T-helper 17 cell (primary cell): Measurements from ENCODE around the gene BAG1. TPM values are rescaled to one million over a fixed set of nuclear protein-coding genes. Genes with fewer than 3 reads are reported as not detected.

Experiments used
- ATAC-seq: fragments of 150-1000 bp; cut with Tn5 transposase; 2 replicates; pipeline ENCODE4 v1.10.0; 2021; ENCODE audit warnings: mild to moderate bottlenecking, moderate library complexity
- DNase-seq, 3 donors: peaks; one replicate each; pipeline versions ENCODE4 v3.0.0 to v3.0.0-alpha.2; 2020 to 2021
- H3K9me3 ChIP-seq: one replicate; pipeline ENCODE4 v1.7.0; 2013; ENCODE audit warnings: low read length, mild to moderate bottlenecking; ENCODE audit not compliant: control insufficient read depth, poor library complexity, severe bottlenecking
- H3K27ac Mint-ChIP-seq: one replicate; pipeline ENCODE4 v1.8.0; 2022; ENCODE audit warnings: mild to moderate bottlenecking, moderate library complexity, mixed read lengths
- H3K27me3 Mint-ChIP-seq: one replicate; pipeline ENCODE4 v1.8.0; 2022; ENCODE audit warnings: mixed read lengths
- H3K36me3 Mint-ChIP-seq: one replicate; pipeline ENCODE4 v1.8.0; 2022; ENCODE audit warnings: low read depth, mixed read lengths
- H3K4me1 Mint-ChIP-seq: one replicate; pipeline ENCODE4 v1.8.0; 2022; ENCODE audit warnings: mild to moderate bottlenecking, mixed read lengths
- H3K4me3 Mint-ChIP-seq: one replicate; pipeline ENCODE4 v1.8.0; 2022; ENCODE audit warnings: mild to moderate bottlenecking, moderate library complexity, mixed read lengths
- total RNA-seq, 4 donors: library from RNA in 2 of 4; stranded (reverse) in 2 of 4; gene quantifications; one replicate each; pipeline ENCODE4 v1.2.3 and lab custom pipeline; 2022 to 2026

Gene BAG1
- total RNA-seq, 2 donors from 2014 or later = 51.6 to 62.5 TPM

DNA sequence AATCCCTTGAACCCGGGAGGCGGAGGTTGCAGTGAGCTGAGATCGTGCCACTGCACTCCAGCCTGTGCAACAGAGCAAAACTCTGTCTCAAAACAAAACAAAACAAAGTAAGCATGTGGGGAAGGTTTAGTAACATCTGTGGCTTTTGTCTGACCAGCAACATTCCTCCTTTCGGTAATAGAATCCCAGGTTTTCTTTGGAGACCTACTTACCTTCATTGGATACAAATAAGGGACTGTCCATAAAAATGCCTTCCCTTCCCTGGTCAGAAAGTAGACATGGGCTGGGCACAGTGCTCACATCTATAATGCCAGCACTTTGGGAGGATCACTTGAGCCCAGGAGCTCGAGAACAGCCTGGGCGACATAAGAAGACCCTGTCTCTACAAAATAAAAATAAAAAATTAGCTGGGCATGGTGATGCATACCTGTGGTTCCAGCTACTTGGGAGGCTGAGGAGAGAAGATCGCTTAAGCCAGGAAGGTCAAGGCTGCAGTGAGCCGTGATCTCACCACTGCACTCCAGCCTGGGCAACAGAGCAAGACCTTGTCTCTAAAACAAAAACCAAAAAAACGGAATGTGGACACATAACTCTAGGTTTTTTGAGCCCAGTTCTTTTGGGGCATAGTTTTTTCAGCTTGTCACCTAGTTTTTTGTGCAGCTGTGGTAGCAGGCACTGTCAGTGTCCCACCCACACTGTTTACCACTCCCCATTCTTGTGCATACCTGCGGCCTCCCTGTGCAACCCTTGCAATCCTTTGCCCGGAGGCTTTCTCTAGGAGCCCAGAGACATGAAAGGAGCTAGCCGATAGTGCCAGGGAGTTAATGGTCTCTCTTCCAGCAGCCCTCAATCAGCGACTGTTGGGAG lies 33.5 kb downstream of the BAG1 start:
- no peak overlapping the region for H3K27ac Mint-ChIP-seq
- H3K36me3 Mint-ChIP-seq = peaks cover 5% of the 10 kb centered on the region
- H3K4me3 Mint-ChIP-seq = no peak overlapping the region
- peaks cover 2% of the 10 kb centered on the region for H3K4me1 Mint-ChIP-seq
- H3K9me3 ChIP-seq = no peaks in the 10 kb centered on the region
- ATAC-seq = no peak
- no peak for DNase-seq
- H3K27me3 Mint-ChIP-seq = peaks cover 18% of the 10 kb centered on the region

DNA sequence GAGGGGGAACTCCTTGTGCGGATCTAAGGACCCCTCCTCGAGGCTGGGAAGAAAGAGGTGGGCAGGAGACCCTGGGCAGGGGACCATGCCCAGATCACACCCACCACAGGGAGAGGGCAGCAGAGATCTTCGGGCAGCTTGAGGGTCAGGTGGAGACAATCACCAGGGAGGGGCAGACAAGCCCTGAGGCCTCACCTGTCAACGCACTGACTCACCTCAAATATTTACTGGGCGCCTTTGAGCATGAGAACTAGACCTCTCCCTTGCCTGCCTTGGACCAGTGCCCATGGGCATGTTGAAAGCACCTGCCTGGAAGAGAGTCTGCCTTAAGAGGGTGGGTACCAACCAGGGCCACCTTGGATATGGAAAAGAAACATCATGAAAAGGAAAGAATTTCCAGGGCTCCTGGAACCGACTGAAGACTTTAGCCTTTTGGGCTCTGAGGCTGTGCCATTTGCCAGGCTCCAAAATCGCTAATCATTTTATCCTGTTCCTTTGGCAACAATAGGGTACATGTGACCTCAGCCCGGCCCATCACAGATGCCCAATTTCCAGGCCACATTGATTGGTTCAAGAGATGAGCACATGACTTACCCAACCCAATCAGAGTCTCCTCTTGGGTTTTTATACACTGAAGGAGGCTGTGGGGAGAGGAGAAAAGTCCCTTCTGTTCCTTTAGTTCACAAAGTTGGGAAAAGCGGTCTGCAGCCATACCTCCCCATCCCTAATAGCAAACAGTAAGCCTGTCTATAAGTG lies 35.0 kb downstream of the BAG1 start:
- ATAC-seq (no peak), DNase-seq (no peak)
- Mint-ChIP-seq H3K4me3 (no peak overlapping the region), H3K27me3 (peaks cover 12% of the 10 kb centered on the region), H3K36me3 (no peaks in the 10 kb centered on the region), H3K4me1 (peaks cover 10% of the 10 kb centered on the region), H3K27ac (no peak overlapping the region)
- H3K9me3 ChIP-seq = no peaks in the 10 kb centered on the region

- H3K36me3 Mint-ChIP-seq = no peaks in the 10 kb centered on the region
- H3K4me1 Mint-ChIP-seq = peaks cover 10% of the 10 kb centered on the region
- ATAC-seq (no peak), DNase-seq (no peak)
- H3K9me3 ChIP-seq = no peaks in the 10 kb centered on the region
- H3K27me3 Mint-ChIP-seq = peaks cover 12% of the 10 kb centered on the region
- no peak overlapping the region for H3K27ac Mint-ChIP-seq
- no peak overlapping the region for H3K4me3 Mint-ChIP-seq
These were observed 35.9 kb downstream of the BAG1 start for GRCh38 chr9:33228606-33229005.

GRCh38 chr9:33227741-33228140 lies 36.8 kb downstream of the BAG1 start:
- H3K9me3 ChIP-seq = no peaks in the 10 kb centered on the region
- Mint-ChIP-seq H3K27ac (no peak overlapping the region), H3K4me3 (no peak overlapping the region), H3K27me3 (peaks cover 13% of the 10 kb centered on the region), H3K36me3 (no peaks in the 10 kb centered on the region), H3K4me1 (peaks cover 10% of the 10 kb centered on the region)
- ATAC-seq = no peak
- no peak for DNase-seq

DNA sequence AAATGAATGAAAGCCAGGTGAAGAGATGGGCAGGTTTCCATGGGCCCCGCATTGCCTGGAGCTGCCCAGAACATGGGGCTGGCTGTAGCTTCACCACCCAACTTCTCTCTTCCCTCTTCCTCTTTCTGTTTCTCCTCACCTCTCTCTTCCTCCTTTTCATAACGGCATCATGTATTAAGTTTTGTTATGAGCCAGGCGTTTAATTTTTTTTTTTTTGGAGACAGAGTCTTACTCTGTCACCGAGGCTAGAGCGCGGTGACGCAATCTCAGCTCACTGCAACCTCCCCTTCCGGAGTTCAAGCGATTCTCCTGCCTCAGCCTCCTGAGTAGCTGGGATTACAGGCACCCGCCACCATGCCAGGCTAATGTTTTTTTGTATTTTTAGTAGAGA lies 37.5 kb downstream of the BAG1 start:
- Mint-ChIP-seq H3K27me3 (peaks cover 9% of the 10 kb centered on the region), H3K4me1 (peaks cover 10% of the 10 kb centered on the region), H3K27ac (no peak overlapping the region), H3K4me3 (no peak overlapping the region), H3K36me3 (no peaks in the 10 kb centered on the region)
- no peaks in the 10 kb centered on the region for H3K9me3 ChIP-seq
- no peak for DNase-seq
- ATAC-seq = peak; percentile 57

GRCh38 chr9:33225319-33226147 lies 39.0 kb downstream of the BAG1 start:
- Mint-ChIP-seq H3K36me3 (no peaks in the 10 kb centered on the region), H3K4me1 (peaks cover 15% of the 10 kb centered on the region), H3K4me3 (no peak overlapping the region), H3K27ac (peak overlapping the region; percentile 27), H3K27me3 (peaks cover 5% of the 10 kb centered on the region)
- peak; percentile 32 to 59 (median 38) for DNase-seq
- H3K9me3 ChIP-seq = no peaks in the 10 kb centered on the region
- ATAC-seq = peak; percentile 70

GRCh38 chr9:33223696-33224095 lies 40.8 kb downstream of the BAG1 start:
- H3K27me3 Mint-ChIP-seq = peaks cover 5% of the 10 kb centered on the region
- H3K27ac Mint-ChIP-seq = no peak overlapping the region
- H3K4me3 Mint-ChIP-seq = no peak overlapping the region
- no peaks in the 10 kb centered on the region for H3K9me3 ChIP-seq
- no peak for DNase-seq
- H3K4me1 Mint-ChIP-seq = peaks cover 15% of the 10 kb centered on the region
- no peaks in the 10 kb centered on the region for H3K36me3 Mint-ChIP-seq
- no peak for ATAC-seq

- Mint-ChIP-seq H3K27me3 (peaks cover 9% of the 10 kb centered on the region), H3K4me1 (peaks cover 13% of the 10 kb centered on the region), H3K27ac (no peak overlapping the region), H3K36me3 (no peaks in the 10 kb centered on the region), H3K4me3 (no peak overlapping the region)
- no peak for ATAC-seq
- no peaks in the 10 kb centered on the region for H3K9me3 ChIP-seq
- DNase-seq = no peak
These were observed 42.5 kb downstream of the BAG1 start for GRCh38 chr9:33222031-33222430.

DNA sequence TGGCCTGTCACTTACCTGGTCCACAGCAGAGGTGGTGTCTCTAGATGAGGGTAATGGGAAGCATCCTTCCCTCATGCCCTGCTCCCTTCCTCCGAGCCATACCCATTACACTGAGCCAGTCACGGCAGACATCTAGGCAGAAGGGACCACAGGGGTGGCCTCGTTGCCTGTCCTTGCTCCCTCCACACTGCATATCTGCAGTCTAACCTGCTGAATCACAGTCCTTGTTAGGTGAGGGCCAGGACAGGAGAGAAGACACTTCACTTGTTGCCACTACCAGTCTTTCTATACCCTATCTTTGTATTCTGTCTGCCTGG lies 43.0 kb downstream of the BAG1 start:
- H3K27me3 Mint-ChIP-seq = peaks cover 9% of the 10 kb centered on the region
- no peaks in the 10 kb centered on the region for H3K36me3 Mint-ChIP-seq
- DNase-seq (no peak), ATAC-seq (no peak)
- peaks cover 13% of the 10 kb centered on the region for H3K4me1 Mint-ChIP-seq
- no peak overlapping the region for H3K4me3 Mint-ChIP-seq
- no peak overlapping the region for H3K27ac Mint-ChIP-seq
- no peaks in the 10 kb centered on the region for H3K9me3 ChIP-seq

DNA sequence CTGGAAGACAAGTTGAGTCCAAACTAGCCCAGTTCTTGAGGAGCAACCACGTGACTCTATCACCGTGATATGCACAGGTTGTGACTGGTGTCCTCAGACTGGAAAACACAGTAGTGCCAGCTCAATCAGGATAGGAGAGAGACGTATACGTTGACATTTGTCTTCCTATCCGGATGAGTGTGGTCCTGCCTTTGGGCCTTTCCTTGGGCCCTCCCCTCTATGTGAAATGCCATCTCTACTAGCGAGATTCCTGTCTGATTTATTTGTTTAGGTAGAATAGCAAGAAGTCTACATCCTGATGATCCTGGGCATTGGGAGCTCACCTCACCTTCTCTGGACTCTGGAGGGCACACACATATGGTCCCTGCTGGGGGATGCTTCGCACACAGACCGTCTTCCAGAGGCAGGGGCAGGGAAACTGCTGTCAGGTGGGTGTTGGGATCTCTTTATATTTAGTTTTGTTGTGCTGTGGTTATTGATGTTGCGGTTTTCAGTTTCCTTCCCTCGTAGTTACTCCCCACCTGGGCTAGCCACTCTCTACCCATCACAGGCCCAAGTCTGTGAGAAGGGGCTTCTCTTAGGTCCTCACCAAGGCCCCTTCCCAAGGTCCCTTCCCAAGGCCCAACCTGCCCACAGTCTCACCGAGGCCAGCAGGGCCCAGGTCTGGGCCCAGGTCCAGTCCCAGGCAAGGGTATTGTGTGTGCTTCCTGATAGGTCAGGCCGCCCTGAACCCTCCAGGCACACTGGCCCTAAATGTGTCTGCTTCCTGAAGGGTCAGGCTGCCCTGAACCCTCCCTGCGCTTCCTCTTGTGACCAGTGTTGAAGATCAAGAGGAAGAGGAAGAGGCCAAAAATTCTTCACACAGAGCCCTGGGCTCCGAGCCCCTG lies 43.6 kb downstream of the BAG1 start:
- H3K36me3 Mint-ChIP-seq = no peaks in the 10 kb centered on the region
- ATAC-seq (no peak), DNase-seq (no peak)
- H3K4me3 Mint-ChIP-seq = no peak overlapping the region
- peaks cover 12% of the 10 kb centered on the region for H3K4me1 Mint-ChIP-seq
- peaks cover 9% of the 10 kb centered on the region for H3K27me3 Mint-ChIP-seq
- H3K9me3 ChIP-seq = no peaks in the 10 kb centered on the region
- H3K27ac Mint-ChIP-seq = no peak overlapping the region

DNA sequence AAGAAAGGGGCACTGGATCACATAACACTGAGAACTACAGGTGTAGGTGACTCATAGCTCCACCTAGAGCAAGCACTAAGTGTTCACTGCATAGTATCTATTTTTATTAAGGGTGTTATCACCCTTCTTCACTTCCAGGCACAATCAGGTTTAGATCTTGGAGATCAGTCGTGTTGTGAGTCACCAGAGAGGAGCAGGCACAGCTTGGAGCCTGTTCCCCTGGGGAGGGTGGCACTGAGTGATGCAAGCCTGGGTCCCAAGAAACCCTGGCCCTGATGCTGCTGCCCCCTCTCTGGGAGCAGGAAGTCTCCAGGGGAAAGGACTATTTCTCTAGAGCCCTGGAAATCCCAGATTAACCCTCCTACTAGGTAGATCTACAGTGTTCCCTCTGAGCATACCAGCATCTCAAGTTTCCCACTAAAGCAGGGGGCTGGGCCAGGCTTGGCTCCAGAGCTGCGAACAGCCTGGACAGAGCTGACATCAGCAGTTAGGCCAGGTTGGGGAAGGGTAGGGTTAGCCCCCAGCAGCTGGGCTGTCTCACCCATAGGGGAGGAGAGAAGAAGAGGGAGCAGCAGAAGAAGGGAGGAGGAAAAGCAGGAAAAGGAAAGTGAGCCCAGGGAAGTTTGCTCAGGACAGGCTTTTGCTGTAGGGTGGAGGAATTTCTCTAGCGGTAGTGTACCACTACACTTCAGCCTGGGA lies 52.7 kb downstream of the BAG1 start:
- DNase-seq (no peak), ATAC-seq (no peak)
- H3K36me3 Mint-ChIP-seq = no peaks in the 10 kb centered on the region
- H3K4me3 Mint-ChIP-seq = no peak overlapping the region
- H3K9me3 ChIP-seq = no peaks in the 10 kb centered on the region
- no peak overlapping the region for H3K27ac Mint-ChIP-seq
- H3K4me1 Mint-ChIP-seq = peaks cover 3% of the 10 kb centered on the region
- H3K27me3 Mint-ChIP-seq = peaks cover 8% of the 10 kb centered on the region
